VCaP (cell line): ENCODE results near the gene UBL4A.

Experiments
- H3K27ac ChIP-seq: fragments of 450-650 bp; 2 replicates; pipeline ENCODE4 v1.5.1; 2017
- TF ChIP-seq, protein P1 (sequence below): fragments of 450-650 bp; conservative IDR thresholded peaks from 2 replicates; pipeline ENCODE4 v1.5.1; 2017; ENCODE audit warnings: mild to moderate bottlenecking, moderate library complexity

Gene UBL4A

DNA sequence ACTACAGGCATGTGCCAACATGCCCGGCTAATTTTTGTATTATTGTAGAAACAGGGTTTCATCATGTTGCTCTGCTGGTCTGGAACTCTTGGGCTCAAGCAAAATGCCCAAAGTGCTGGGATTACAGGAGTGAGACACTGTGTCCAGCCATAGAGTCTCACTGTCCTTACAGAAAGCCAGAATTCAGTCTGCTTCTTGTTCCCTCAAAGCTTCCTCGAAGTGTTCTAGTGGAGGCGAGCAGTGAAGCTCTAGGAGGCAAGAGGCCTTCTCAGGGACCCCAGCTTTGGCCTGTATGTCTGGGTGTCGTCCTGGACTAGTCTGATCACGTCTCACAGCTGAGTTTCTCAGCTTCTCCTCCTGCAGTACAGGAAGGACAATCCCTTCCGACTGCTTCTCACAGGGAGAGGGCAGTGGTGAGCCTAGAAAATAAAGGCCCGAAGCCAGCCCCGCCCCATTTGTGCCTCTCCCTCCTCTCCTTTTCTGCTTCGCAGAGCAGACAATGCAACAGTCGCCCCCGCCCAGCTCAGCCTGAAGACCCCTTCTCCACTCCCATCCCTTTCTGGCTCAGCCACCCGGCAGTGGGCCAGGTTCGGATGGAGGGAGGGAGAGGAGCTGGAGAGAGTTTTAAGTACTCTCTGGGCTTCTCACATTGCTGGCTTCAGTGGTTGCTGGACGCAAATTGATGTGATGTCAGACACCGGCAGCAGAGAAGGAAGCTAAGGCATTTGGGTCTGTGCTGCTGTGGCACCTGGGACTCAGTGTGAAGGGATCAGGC is 40.7 kb upstream of the UBL4A start:
- TF ChIP-seq, protein P1, sequence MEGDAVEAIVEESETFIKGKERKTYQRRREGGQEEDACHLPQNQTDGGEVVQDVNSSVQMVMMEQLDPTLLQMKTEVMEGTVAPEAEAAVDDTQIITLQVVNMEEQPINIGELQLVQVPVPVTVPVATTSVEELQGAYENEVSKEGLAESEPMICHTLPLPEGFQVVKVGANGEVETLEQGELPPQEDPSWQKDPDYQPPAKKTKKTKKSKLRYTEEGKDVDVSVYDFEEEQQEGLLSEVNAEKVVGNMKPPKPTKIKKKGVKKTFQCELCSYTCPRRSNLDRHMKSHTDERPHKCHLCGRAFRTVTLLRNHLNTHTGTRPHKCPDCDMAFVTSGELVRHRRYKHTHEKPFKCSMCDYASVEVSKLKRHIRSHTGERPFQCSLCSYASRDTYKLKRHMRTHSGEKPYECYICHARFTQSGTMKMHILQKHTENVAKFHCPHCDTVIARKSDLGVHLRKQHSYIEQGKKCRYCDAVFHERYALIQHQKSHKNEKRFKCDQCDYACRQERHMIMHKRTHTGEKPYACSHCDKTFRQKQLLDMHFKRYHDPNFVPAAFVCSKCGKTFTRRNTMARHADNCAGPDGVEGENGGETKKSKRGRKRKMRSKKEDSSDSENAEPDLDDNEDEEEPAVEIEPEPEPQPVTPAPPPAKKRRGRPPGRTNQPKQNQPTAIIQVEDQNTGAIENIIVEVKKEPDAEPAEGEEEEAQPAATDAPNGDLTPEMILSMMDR = peak; percentile 71
- peak overlapping the region; percentile 54 for H3K27ac ChIP-seq

DNA sequence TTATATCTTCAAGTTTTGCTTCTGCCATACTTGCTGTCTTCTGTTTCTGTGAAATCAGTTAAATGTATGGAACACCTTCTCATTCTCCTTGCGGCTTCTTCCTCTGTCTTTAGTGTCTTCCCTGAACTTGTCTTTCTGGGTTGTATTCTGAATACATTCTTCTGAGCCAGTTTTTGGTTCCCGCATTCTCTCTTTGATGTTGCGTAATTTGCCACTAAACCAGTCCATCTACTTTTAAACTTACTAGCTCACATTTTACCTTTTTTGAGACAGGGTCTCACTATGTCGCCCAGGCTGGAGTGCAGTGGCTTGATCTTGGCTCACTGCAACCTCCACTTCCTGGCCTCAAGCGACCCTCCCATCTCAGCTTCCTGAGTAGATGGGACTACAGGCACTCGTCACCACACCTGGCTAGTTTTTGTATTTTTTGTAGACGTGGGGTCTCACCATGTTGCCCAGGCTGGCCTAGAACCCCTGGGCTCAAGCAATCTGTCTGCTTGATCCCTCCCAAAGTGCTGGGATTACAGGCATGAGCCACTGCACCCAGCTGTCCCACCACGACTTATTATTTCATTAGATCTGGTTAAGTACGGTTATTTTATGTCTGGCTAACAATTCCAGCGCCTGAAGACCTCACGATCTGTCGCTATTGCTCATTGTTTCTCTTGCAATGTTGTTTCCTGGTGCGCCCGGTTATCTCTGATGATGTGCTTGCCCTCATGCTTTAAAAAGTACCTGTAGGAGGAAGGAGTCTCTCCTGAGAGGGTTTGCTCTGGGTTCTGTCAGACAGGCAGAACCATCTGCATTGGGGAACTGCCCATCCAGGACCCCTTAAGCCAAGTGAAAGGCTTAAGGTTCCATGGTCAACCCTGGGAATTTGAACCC is 39.4 kb upstream of the UBL4A start:
- no peak overlapping the region for H3K27ac ChIP-seq
- TF ChIP-seq, protein P1 = no peak

DNA sequence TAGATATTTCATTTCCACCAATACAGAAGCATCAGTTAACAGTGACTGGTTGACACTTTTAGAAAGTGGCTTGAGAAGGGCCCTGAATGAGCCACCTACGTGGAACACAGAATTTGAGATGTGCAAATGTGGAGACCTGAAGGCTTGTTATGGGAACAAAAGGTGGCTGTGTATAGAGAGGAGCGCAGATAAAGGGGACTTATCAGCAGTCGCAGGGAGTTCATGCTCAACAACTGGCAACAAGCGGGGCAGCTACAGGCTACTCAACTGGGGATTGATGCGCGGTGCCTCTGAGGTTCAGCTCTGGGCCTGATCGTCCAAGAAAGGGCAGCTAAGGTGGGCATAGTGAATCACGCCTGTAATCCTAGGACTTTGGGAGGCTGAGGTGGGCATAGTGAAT is 33.0 kb upstream of the UBL4A start:
- no peak overlapping the region for H3K27ac ChIP-seq
- TF ChIP-seq, protein P1 = no peak

DNA sequence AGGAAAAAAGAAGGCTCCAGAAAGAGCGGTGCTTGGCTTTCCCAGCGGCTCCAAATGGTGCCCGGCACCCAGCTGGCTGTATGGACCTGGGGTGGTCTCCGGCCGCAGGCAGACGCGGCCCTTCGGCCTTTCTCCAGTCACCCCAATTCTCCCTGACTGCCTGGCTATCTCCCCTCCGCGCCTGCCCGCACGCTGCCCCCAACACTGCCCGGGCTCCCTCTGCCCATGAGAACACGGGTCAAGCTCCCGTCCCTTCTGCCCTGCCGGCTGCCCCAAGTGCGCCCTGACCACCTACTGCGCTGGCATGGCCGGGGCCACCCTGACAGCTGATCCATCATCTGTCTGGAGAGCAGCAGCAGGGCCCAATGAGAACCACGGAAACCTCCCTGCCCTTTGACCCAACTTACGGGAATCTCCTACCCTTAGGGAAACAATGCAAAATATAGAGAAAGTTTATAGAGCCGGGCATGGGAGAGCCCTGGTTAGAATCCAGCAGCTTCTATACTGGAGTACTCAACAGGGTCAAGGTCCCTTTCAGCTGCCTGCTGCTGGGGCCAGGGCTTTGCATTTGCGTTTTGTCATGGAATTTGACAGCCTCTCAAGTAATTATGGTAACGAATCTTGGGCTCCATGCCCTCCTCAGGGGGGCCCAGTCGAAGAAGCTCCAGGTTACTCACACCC is 30.8 kb upstream of the UBL4A start:
- TF ChIP-seq, protein P1 = no peak
- peak overlapping the region; percentile 86 for H3K27ac ChIP-seq

DNA sequence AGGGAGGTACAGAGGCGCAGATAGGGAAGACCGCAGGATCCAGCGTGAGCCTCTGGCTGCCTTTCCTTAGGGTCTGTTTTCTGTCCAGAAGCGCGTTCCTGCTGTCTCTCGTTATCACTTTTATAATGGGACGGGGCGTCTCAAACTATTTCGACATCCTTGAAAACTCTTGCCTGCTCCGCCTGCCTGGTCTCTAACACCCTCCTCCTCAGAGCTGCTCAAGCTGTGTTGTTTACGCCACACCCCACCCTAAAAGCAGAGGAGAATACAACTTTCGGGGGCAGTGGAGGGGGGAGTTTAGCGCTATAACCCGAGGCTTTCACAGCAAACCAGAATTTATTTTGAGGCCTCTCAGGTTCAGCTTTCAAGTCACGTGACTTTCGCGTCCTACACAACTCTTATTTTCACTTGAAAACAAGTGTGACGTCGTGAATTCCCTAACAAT is 30.3 kb upstream of the UBL4A start:
- TF ChIP-seq, protein P1 = no peak
- H3K27ac ChIP-seq = peak overlapping the region; percentile 86

DNA sequence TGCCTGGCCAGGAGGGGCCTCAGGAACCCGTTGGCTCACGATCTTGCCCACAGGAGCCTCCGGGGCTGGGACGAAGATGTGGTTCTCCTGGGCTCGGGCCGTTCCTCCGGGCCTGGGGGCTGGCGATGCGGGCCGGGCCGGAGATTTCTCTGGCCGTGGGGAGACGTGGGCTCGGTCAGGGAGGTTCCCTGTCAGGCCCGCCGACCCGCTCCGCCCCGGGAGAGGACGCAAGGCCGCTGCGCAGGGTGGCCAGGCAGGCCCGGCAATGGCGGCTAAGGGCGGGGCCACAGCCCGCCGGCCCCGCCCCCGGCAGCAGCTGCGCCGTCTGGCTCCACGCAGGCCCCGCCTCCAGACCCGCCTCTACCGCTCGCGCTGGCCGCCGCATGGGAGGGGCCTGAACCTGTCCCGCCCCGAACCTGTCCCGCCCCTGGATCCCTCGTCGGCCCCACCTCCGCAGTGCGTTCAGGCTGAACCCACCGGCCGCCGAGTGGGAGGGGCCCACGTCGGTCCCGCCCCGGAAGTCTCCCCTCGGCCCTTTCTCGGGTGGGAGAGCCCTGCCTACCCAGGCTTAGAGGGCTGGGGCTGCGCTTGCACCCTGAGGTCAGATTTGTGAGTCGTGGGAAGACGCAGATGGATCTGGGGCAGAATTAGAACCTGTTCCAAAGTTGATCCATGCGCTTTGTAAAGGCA is 29.7 kb upstream of the UBL4A start, which contains the start of gene FAM3A:
TSS of gene FAM3A (minus strand) at position 267 of the 690 bp plus-strand sequence. CDS start 460 bp downstream, outside the sequence.
- H3K27ac ChIP-seq = peak within 1 kb of the TSS; percentile 86
- TF ChIP-seq, protein P1 = no peak
